GM21825 (cell line): ENCODE results near the gene PRSS50.
A peak's percentile ranks its signal among the peaks of the same experiment; 100 is the strongest.

Experiments used
- ATAC-seq: cut with Tn5 transposase; IDR thresholded peaks from one replicate; pipeline ENCODE4 v1.9.1; 2021; ENCODE audit warnings: mild to moderate bottlenecking, moderate library complexity; ENCODE audit not compliant: unreplicated experiment

PRSS50 gene

GRCh38 chr3:46729038-46729437, 11.4 kb upstream of the PRSS50 start:
- no peak for ATAC-seq

GRCh38 chr3:46725621-46726314, 8.1 kb upstream of the PRSS50 start:
- no peak for ATAC-seq

GRCh38 chr3:46724424-46724823, 6.8 kb upstream of the PRSS50 start:
- no peak for ATAC-seq

GRCh38 chr3:46722443-46722842, 4.8 kb upstream of the PRSS50 start:
- ATAC-seq, result no peak

- no peak for ATAC-seq
Measured at GRCh38 chr3:46721009-46721408, 3.3 kb upstream of the PRSS50 start.

GRCh38 chr3:46719735-46720271, 2.1 kb upstream of the PRSS50 start:
- ATAC-seq, result no peak

GRCh38 chr3:46719044-46719565, 1.4 kb upstream of the PRSS50 start:
- ATAC-seq, result no peak

- no peak for ATAC-seq
Measured at GRCh38 chr3:46716461-46717441, 918 bp downstream of the PRSS50 start.

- no peak for ATAC-seq
Measured at GRCh38 chr3:46715507-46716175, 2.0 kb downstream of the PRSS50 start.

- ATAC-seq, result no peak
Measured at GRCh38 chr3:46714728-46715506, 2.8 kb downstream of the PRSS50 start.

GRCh38 chr3:46713898-46714552, 3.6 kb downstream of the PRSS50 start:
- ATAC-seq, result peak; percentile 43

GRCh38 chr3:46713050-46713897, 4.4 kb downstream of the PRSS50 start:
- no peak for ATAC-seq

- ATAC-seq, result no peak
Measured at GRCh38 chr3:46712191-46713049, 5.2 kb downstream of the PRSS50 start.

- ATAC-seq, result no peak
Measured at GRCh38 chr3:46711760-46712159, 5.9 kb downstream of the PRSS50 start.

- ATAC-seq, result no peak
Measured at GRCh38 chr3:46711305-46711704, 6.4 kb downstream of the PRSS50 start.

GRCh38 chr3:46710671-46711295, 6.9 kb downstream of the PRSS50 start:
- no peak for ATAC-seq

GRCh38 chr3:46710229-46710628, 7.4 kb downstream of the PRSS50 start:
- ATAC-seq, result no peak
